Esophagus mucosa (tissue), 1 donor: ENCODE data around the gene GDPD4. TPM values are rescaled to one million over a fixed set of nuclear protein-coding genes. Genes with fewer than 3 reads are reported as not detected.

Experiments used
- ATAC-seq: fragments of 200-7000 bp; cut with Tn5 transposase; one replicate; pipeline ENCODE4 v1.9.1; 2020
- total RNA-seq: library from RNA; stranded (reverse); gene quantifications from one replicate; pipeline ENCODE4 v1.2.4, GENCODE V29; 2023
- donor health status: DM: yes; HTN: yes; CAD: no.

Gene GDPD4
- total RNA-seq, 1 donor from 2014 or later = not detected

- ATAC-seq = no peak
Measured at GRCh38 chr11:77236901-77237300, 64.6 kb downstream of the GDPD4 start.

GRCh38 chr11:77233011-77233410, 68.5 kb downstream of the GDPD4 start:
- ATAC-seq = no peak

GRCh38 chr11:77232242-77232641, 69.2 kb downstream of the GDPD4 start:
- ATAC-seq = no peak

GRCh38 chr11:77231800-77232199, 69.7 kb downstream of the GDPD4 start:
- no peak for ATAC-seq

GRCh38 chr11:77230878-77231605, 70.4 kb downstream of the GDPD4 start:
- ATAC-seq = no peak

GRCh38 chr11:77223797-77224196, 77.7 kb downstream of the GDPD4 start:
- ATAC-seq = peak; percentile 95

- ATAC-seq = no peak
Measured at GRCh38 chr11:77217156-77217555, 84.3 kb downstream of the GDPD4 start.

GRCh38 chr11:77215106-77215505, 86.4 kb downstream of the GDPD4 start:
- ATAC-seq = no peak

- no peak for ATAC-seq
Measured at GRCh38 chr11:77214557-77214956, 86.9 kb downstream of the GDPD4 start.

GRCh38 chr11:77213589-77214428, 87.7 kb downstream of the GDPD4 start:
- no peak for ATAC-seq

GRCh38 chr11:77213029-77213579, 88.4 kb downstream of the GDPD4 start:
- no peak for ATAC-seq

- no peak for ATAC-seq
Measured at GRCh38 chr11:77212314-77213007, 89.0 kb downstream of the GDPD4 start.

GRCh38 chr11:77211594-77212251, 89.8 kb downstream of the GDPD4 start:
- ATAC-seq = no peak

GRCh38 chr11:77211040-77211451, 90.4 kb downstream of the GDPD4 start:
- ATAC-seq = no peak

GRCh38 chr11:77209663-77210062, 91.8 kb downstream of the GDPD4 start:
- ATAC-seq = no peak

GRCh38 chr11:77208535-77208934, 93.0 kb downstream of the GDPD4 start:
- no peak for ATAC-seq

- ATAC-seq = no peak
Measured at GRCh38 chr11:77207618-77208313, 93.7 kb downstream of the GDPD4 start.

- no peak for ATAC-seq
Measured at GRCh38 chr11:77207019-77207485, 94.4 kb downstream of the GDPD4 start.

GRCh38 chr11:77206264-77207018, 95.0 kb downstream of the GDPD4 start:
- ATAC-seq = no peak

GRCh38 chr11:77205467-77206263, 95.8 kb downstream of the GDPD4 start:
- ATAC-seq = no peak
